Activated naive CD8-positive, alpha-beta T cell treated with anti-CD3 and anti-CD28 coated beads for 36 hours (primary cell): ENCODE measurements around the gene TTI1. TPM values are rescaled to one million over a fixed set of nuclear protein-coding genes. Genes with fewer than 3 reads are reported as not detected.

ENCODE experiments used
- DNase-seq: peaks from one replicate; pipeline ENCODE4 v3.0.0; 2021
- H3K27ac Mint-ChIP-seq: one replicate; pipeline ENCODE4 v1.8.0; 2022; ENCODE audit warnings: mild to moderate bottlenecking, moderate library complexity, mixed read lengths
- H3K27me3 Mint-ChIP-seq: one replicate; pipeline ENCODE4 v1.8.0; 2022; ENCODE audit warnings: mild to moderate bottlenecking, mixed read lengths
- H3K36me3 Mint-ChIP-seq: one replicate; pipeline ENCODE4 v1.8.0; 2021; ENCODE audit warnings: mild to moderate bottlenecking, mixed read lengths
- H3K4me1 Mint-ChIP-seq: one replicate; pipeline ENCODE4 v1.8.0; 2021; ENCODE audit warnings: mixed read lengths
- H3K4me3 Mint-ChIP-seq: one replicate; pipeline ENCODE4 v1.8.0; 2022; ENCODE audit warnings: mild to moderate bottlenecking, moderate library complexity, mixed read lengths
- H3K9me3 Mint-ChIP-seq: one replicate; pipeline ENCODE4 v1.8.0; 2022; ENCODE audit warnings: mixed read lengths
- total RNA-seq, 2 experiments: library from RNA; stranded (reverse); gene quantifications; one replicate each; pipeline ENCODE4 v1.2.3, GENCODE V29; 2021

Gene TTI1
- total RNA-seq, 2 experiments from 2014 or later = 38.1 to 40.7 TPM

- H3K27ac Mint-ChIP-seq = no peak overlapping the region
- H3K9me3 Mint-ChIP-seq = no peaks in the 10 kb centered on the region
- H3K4me3 Mint-ChIP-seq = no peak overlapping the region
- no peaks in the 10 kb centered on the region for H3K27me3 Mint-ChIP-seq
- H3K4me1 Mint-ChIP-seq = no peaks in the 10 kb centered on the region
- no peak for DNase-seq
- no peaks in the 10 kb centered on the region for H3K36me3 Mint-ChIP-seq
Observed at GRCh38 chr20:37938954-37939353, 94.3 kb downstream of the TTI1 start.

- no peaks in the 10 kb centered on the region for H3K27me3 Mint-ChIP-seq
- H3K36me3 Mint-ChIP-seq = no peaks in the 10 kb centered on the region
- H3K4me1 Mint-ChIP-seq = no peaks in the 10 kb centered on the region
- no peak overlapping the region for H3K4me3 Mint-ChIP-seq
- no peaks in the 10 kb centered on the region for H3K9me3 Mint-ChIP-seq
- H3K27ac Mint-ChIP-seq = no peak overlapping the region
- DNase-seq = no peak
Observed at GRCh38 chr20:37938181-37938750, 95.0 kb downstream of the TTI1 start.

GRCh38 chr20:37937686-37938085 lies 95.6 kb downstream of the TTI1 start:
- H3K36me3 Mint-ChIP-seq = no peaks in the 10 kb centered on the region
- H3K4me1 Mint-ChIP-seq = no peaks in the 10 kb centered on the region
- no peak overlapping the region for H3K4me3 Mint-ChIP-seq
- DNase-seq = no peak
- H3K9me3 Mint-ChIP-seq = no peaks in the 10 kb centered on the region
- no peak overlapping the region for H3K27ac Mint-ChIP-seq
- no peaks in the 10 kb centered on the region for H3K27me3 Mint-ChIP-seq

GRCh38 chr20:37936451-37936850 lies 96.8 kb downstream of the TTI1 start:
- Mint-ChIP-seq H3K27me3 (no peaks in the 10 kb centered on the region), H3K9me3 (no peaks in the 10 kb centered on the region), H3K36me3 (no peaks in the 10 kb centered on the region), H3K4me3 (no peak overlapping the region), H3K4me1 (no peaks in the 10 kb centered on the region), H3K27ac (no peak overlapping the region)
- DNase-seq = no peak

- Mint-ChIP-seq H3K4me3 (no peak overlapping the region), H3K9me3 (no peaks in the 10 kb centered on the region), H3K4me1 (no peaks in the 10 kb centered on the region), H3K36me3 (no peaks in the 10 kb centered on the region), H3K27ac (no peak overlapping the region), H3K27me3 (no peaks in the 10 kb centered on the region)
- DNase-seq = no peak
Observed at GRCh38 chr20:37936041-37936440, 97.2 kb downstream of the TTI1 start.

GRCh38 chr20:37935435-37935834 lies 97.8 kb downstream of the TTI1 start:
- H3K4me3 Mint-ChIP-seq = no peak overlapping the region
- no peaks in the 10 kb centered on the region for H3K36me3 Mint-ChIP-seq
- no peaks in the 10 kb centered on the region for H3K27me3 Mint-ChIP-seq
- H3K27ac Mint-ChIP-seq = no peak overlapping the region
- DNase-seq = no peak
- H3K4me1 Mint-ChIP-seq = no peaks in the 10 kb centered on the region
- H3K9me3 Mint-ChIP-seq = no peaks in the 10 kb centered on the region

- Mint-ChIP-seq H3K4me1 (no peaks in the 10 kb centered on the region), H3K27me3 (no peaks in the 10 kb centered on the region), H3K4me3 (no peak overlapping the region), H3K27ac (no peak overlapping the region), H3K36me3 (no peaks in the 10 kb centered on the region), H3K9me3 (no peaks in the 10 kb centered on the region)
- no peak for DNase-seq
Observed at GRCh38 chr20:37934634-37935375, 98.5 kb downstream of the TTI1 start.

- peaks cover 3% of the 10 kb centered on the region for H3K27me3 Mint-ChIP-seq
- no peak for DNase-seq
- H3K9me3 Mint-ChIP-seq = no peaks in the 10 kb centered on the region
- no peak overlapping the region for H3K27ac Mint-ChIP-seq
- H3K4me1 Mint-ChIP-seq = no peaks in the 10 kb centered on the region
- H3K36me3 Mint-ChIP-seq = no peaks in the 10 kb centered on the region
- H3K4me3 Mint-ChIP-seq = no peak overlapping the region
Observed at GRCh38 chr20:37933786-37934633, 99.2 kb downstream of the TTI1 start.

Other genes starting within 250 kb of the TTI1 start
- not detected for gene VSTM2L, start 130.3 kb downstream of the TTI1 start, total RNA-seq
- 10 to 100 TPM; 37.6 to 42.7 TPM for gene RPRD1B, start 290 bp upstream of the TTI1 start, total RNA-seq
- gene TGM2, start 131.8 kb upstream of the TTI1 start, total RNA-seq = not detected
- not detected for gene KIAA1755, start 227.3 kb upstream of the TTI1 start, total RNA-seq